GM19468 (cell line): ENCODE results near the gene PKMYT1.
"Not testable (repeated sequence)": the region's sequence is repeated elsewhere in the genome, so short reads cannot be mapped to it uniquely, and the experiment has no call there.

Source experiments
- ATAC-seq: cut with Tn5 transposase; IDR thresholded peaks from one replicate; pipeline ENCODE4 v1.9.1; 2021; ENCODE audit warnings: mild to moderate bottlenecking, moderate library complexity, moderate number of reproducible peaks; ENCODE audit not compliant: unreplicated experiment; ENCODE audit errors: extremely low read depth

Gene PKMYT1

GRCh38 chr16:2942045-2942444 lies 38.2 kb downstream of the PKMYT1 start:
- no peak for ATAC-seq

DNA sequence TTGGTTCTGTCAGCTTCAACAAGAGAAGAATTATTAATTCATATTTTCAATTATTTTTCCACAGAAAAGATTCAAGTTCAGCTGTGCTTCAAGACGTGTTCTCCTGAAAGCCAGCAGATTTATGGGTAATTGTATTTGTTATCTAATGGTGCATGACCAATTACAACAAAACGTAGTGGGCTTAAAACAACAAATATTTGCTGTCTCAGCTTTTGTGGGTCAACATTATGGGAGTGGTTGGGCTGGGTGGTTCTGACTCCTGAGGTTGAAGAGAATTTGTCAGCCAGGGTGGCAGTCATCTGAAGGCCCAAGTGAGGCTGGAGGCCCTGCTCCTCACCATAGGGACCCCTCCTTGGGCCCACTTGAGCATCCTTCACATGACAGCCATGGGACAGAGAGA lies 40.3 kb downstream of the PKMYT1 start:
- no peak for ATAC-seq

- ATAC-seq: no peak
Measured at GRCh38 chr16:2938206-2938605, 42.0 kb downstream of the PKMYT1 start.

GRCh38 chr16:2937170-2937569 lies 43.1 kb downstream of the PKMYT1 start:
- no peak for ATAC-seq

DNA sequence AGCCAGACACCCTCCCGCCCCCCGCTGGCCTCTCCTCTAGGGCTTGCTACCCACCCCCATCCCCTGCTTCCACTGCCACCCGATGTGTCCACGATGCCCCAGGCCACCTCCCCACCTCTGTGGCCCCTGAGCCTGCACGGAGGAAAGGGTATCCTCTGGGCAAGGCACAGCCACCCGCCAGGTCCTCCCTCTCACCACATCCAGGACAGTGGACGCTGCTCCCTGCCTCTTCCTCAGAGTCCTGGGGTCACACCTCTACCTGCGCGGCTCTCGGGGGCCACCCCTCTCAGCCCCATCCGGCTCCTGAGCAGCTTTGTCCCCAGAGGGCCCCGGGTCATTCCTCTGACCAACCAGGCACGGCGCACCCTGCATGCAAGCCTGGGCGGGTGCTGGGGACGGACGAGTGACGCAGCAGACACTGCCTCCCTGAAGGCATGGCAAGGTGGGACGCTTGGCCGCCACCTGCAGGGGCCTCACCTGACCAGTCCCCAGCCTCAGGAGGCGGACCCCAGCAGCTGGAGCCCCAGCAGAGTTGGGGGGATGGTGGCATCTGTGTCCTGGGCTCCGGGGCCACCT lies 43.7 kb downstream of the PKMYT1 start:
- ATAC-seq: no peak

DNA sequence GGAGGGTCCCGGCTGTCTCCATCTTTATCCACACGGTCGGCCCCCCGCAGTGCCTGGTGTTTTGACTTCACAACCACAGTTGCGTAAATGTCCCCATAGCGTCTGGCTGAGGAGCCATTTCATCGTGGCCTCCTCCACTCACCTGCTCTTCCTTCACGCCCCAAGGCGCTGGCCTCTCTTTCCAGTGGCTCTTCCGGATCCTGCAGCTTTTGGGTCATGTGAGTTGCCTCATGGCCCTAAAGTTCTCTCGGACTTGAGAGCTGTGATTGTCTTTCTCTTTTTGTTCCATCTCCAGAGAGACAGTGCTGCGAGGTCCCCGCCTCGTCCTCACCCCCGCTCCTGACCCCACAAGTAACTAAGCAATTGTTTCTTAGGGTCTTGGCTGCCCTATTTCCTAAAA lies 45.8 kb downstream of the PKMYT1 start:
- ATAC-seq: no peak

- ATAC-seq: no peak
Measured at GRCh38 chr16:2933701-2934100, 46.5 kb downstream of the PKMYT1 start.

DNA sequence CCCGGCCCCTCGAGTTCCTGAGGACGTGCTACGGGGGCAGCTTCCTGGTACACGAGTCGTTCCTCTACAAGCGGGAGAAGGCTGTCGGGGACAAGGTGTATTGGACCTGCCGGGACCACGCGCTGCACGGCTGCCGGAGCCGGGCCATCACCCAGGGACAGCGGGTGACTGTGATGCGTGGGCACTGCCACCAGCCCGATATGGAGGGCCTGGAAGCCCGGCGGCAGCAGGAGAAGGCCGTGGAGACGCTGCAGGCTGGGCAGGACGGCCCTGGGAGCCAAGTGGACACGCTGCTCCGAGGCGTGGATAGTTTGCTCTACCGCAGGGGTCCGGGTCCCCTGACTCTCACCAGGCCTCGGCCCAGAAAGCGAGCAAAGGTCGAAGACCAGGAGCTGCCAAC lies 47.1 kb downstream of the PKMYT1 start:
- ATAC-seq: no peak

DNA sequence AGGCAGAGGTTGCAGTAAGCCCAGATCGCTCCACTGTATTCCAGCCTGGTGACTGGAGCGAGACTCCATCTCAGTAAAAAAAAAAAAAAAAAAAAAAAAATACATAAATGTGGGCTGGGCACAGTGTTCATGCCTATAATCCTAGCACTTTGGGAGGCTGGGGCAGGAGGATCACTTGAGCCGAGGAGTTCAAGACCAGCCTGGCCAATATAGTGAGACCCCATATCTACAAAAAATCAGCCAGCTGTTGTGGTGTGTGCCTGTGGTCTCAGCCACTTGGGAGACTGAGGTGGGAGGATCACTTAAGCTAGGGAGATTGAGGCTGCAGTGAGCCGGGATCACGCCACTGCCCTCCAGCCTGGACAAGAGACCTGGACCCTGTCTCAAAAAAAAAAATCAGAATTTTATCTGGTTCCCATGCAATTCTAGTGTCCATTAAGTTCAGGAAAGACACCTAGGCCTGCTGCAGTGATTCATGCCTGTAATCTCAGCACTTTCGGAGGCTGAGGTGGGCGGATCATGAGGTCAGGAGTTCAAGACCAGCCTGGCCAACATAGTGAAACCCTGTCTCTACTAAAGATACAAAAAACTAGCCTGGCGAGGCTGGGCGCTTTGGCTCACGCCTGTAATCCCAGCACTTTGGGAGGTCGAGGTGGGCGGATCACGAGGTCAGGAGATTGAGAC lies 48.9 kb downstream of the PKMYT1 start:
- not testable (repeated sequence) for ATAC-seq

- no peak for ATAC-seq
Measured at GRCh38 chr16:2930236-2930635, 50.0 kb downstream of the PKMYT1 start.

DNA sequence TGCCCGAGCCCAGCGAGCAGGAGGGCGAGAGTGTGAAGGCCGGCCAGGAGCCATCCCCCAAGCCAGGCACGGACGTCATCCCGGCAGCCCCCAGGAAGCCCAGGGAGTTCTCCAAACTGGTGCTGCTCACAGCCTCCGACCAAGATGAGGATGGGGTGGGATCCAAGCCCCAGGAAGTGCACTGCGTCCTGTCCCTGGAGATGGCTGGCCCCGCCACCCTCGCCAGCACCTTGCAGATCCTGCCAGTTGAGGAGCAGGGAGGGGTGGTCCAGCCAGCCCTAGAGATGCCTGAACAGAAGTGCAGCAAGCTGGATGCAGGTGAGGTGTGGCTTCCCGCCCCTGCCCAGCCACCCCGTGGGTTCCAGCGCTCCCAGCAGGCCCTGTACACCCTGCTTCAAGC lies 50.6 kb downstream of the PKMYT1 start:
- no peak for ATAC-seq

DNA sequence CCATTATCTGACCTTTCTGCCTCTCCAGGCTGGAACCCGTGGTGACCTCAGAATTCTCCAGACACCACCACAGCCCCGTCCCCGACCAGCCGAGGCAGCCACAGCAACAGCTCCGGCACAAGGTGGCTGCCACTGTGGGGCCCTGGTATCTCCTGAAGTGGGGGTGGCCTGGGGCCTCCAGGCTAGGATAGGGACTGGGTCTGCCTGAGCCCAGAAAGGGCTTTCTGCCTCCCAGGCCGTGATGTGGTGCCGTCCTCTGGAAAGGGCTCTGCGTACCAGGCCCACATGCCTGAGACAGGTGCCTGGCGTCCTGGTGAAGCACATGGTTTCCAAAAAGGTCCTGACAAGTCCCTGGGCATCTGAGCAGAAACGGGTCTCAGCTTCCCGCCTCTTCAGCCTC lies 51.5 kb downstream of the PKMYT1 start:
- ATAC-seq: no peak

DNA sequence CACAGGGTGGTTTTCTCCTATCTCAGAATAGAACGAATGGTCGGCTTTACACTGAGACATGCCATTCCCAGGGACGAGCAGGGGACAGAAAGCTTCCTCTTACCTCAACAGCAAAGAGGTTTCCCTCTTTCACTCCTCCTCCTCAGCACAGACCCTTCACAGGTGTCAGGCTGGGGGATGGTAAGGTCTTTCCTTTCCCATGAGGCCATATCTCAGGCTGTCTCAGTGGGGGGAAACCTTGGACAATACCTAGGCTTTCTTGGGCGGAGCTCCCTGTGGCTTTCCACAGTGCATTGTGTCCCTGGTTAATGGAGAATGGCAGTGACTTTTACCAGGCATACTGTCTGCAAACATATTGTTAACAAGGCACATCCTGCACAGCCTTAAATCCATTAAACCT lies 52.1 kb downstream of the PKMYT1 start:
- ATAC-seq: not testable (repeated sequence)

DNA sequence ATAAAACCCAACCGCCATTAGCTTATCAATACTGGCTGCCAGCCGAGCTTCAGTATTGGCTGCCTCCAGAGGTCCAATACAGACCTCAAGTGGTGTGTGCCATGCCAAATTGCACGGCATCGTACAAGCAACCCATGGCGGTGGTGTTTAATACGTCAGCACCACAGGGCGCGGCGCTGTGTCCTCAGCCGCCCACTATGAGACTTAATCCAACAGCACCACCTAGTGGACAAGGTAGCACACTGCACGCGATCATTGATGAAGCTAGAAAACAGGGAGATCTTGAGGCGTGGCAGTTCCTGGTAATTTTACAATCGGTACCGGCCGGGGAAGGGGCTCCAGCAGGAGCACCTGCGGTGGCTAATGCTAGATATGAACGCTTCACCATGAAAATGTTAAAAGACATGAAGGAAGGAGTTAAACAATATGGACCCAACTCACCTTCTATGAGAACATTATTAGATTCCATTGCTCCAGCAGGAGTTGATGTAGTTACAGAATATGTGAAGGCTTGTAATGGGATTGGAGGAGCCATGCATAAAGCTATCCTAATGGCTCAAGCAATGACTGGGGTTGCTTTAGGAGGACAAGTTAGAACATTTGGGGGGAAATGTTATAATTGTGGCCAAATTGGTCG lies 53.1 kb downstream of the PKMYT1 start:
- ATAC-seq: no peak

- no peak for ATAC-seq
Measured at GRCh38 chr16:2926650-2926999, 53.6 kb downstream of the PKMYT1 start.

GRCh38 chr16:2925951-2926649 lies 54.1 kb downstream of the PKMYT1 start:
- no peak for ATAC-seq

GRCh38 chr16:2924901-2925755 lies 55.1 kb downstream of the PKMYT1 start:
- no peak for ATAC-seq

GRCh38 chr16:2923481-2923880 lies 56.8 kb downstream of the PKMYT1 start:
- ATAC-seq: no peak
